GM18858 (cell line): ENCODE results near the gene ROPN1B.
"Not testable (repeated sequence)": the region's sequence is repeated elsewhere in the genome, so short reads cannot be mapped to it uniquely, and the experiment has no call there.

Experiments used
- ATAC-seq: cut with Tn5 transposase; IDR thresholded peaks from one replicate; pipeline ENCODE4 v1.9.1; 2021; ENCODE audit not compliant: unreplicated experiment

The ROPN1B gene

DNA sequence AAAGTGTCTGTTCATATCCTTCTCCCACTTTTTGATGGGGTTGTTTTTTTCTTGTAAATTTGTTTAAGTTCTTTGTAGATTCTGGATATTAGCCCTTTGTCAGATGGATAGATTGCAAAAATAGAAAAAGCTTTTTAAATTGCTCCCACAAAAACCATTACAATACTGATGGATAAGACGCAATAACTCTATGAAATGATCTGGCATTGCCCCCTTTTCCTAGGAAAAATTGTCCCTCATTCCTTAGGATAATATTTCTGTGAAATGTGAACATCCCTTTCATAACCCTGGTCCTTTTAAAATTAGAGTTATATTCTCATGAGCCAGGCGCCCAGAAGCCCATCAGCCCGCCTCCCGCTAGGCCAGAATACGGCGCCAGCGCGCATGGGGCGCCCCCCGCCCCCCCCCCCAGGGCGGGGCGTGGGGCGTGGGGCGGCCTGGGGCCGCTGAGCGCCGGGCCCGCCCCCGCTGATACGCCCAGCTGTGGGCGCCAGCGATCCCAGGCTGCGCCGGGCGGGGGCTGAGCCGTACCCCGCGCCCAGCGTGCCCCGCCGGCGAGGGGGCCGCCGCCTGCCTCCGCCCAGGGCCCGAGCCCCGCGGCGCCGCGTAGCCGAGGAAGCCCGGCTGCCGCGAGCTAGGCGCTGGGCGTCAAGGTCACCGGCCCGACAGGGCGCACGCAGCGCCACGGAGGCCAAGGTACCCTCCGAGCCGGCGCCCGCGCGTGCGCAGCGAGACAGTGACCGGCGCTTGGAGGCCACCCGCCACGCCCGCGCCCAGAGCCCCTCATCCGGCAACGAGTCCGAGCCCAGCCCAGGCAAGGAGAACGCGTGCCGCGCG lies 11.1 kb upstream of the ROPN1B start:
- ATAC-seq = no peak

DNA sequence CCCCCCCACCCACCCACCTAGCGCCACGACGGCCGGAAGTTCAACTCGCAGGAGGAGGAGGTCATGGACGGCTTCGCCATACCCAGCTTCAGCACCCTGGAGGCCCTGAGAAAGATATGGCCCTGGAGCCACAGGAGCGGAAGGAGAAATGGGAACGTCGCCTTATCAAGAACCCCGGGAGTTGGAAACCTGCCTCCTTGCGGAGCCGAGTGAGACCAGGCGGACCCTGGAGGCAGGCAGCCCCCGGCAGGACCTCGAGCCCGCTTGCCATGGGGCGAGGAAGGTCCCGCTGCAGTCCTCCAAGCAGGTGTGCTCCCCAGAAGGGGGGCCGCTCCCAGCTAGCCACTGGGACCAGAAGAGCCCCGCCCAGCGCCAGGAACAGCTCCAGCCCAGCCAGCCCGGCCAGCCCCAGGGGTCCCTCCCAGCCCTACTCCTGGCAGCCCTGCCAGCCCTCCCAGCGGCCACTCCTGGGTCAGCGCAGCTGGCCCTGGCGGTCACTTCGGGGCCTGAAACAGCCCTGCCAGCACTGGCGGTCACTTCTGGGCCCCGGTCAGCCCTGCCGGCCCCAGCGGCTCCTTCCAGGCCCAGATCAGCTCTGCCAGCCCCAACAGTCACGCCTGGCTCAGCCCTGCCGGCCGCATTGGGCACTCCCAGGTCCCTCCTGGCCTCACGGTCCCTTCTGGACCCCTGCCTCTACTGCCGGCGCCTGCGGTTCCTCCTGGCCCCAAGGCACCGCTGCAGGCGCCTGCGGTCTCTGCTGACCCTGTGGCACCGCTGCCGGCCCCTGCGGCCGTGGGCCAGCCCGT lies 10.3 kb upstream of the ROPN1B start:
- no peak for ATAC-seq

DNA sequence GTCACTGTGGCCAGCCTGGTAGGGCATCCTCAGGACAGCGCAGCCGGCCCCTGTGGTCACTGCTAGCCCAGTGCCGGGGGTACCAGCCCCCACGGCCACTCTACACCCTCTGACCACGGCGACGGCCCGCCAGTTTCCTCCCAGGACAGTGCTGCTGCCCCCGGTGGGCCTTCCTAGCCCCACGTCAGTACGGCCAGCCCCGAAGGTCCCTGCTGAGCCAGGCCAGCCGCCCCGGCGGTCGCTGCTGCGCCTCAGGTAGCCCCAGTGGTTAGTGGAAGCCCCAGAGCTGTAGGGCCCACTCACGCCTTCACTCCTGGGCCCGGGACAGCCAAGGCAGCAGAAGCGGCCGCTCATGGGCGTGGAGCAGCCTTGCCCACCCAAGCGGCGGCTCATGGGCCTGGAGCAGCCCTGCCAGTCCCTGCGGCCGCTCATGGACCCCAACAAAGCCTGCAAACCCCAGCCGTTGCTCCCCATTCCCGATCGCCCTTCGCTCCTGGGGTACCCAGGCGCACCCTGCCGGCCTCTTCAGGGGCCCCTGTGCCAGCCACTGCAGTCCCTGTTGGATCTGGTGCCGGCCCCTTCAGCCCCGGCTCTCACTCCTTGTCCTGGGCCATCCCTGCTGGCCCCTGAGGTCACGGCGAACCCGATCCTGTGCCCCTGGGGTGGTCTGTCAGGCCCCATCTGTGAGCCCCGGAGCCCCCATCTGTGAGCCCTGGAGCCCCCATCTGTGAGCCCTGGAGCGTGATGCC lies 9.5 kb upstream of the ROPN1B start:
- no peak for ATAC-seq

DNA sequence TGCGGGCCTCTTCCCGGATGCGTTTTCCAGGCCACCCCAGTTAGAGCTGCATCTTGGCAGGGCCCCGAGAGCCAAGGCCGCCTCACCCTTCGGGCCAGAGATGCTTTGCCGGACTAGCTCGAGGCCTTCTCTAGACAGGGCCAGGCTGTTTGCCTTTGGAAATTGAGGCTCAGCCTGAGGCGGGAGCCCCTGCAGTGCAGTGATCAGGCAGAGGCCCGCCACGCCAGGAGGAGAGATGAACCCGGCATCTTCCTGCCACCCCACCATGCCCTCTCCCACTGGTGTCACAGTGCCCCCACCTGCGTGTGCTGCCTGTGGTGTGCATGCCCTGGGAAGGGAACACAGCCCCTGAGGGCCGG lies 8.9 kb upstream of the ROPN1B start:
- no peak for ATAC-seq

DNA sequence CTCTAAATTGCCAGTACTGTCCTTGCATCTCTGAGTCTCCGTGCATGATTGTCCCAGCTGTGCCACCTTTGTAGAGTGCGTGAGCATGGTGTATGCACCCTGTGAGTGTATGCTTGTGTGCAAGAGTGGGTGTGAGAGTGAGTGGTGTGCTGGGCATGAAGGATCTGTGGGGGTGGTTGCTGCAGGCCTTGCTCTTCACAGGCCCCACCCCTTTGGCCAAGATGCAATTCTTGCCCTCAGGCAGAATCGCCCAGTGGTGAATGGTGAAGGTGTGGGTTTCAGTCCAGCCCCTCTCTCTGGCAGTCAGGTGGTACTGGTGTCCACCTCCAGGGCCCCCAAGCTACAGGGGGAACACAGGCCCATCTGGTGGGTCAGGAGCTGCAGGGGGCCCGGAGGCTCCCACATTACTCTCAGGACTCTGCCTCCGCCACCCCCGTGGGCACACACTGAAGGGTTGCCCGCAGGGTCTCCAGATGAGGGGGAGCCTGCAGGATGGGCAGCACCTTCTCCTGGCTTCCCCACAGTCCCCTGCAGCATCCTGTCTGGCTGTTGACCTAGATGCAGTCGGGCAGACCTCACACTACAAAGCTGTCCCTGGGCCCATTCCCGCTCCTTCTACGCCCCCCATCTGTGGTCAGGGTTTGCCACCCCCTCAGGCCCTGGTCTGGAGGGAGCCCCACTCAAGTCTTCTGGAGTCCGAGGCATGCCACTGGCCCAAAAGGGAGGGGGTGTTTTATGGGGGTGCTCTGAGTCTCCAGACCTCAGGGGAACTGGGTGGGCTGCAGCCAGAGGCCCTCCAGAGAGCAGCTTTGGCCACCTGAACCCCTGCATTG lies 8.3 kb upstream of the ROPN1B start:
- ATAC-seq = no peak

DNA sequence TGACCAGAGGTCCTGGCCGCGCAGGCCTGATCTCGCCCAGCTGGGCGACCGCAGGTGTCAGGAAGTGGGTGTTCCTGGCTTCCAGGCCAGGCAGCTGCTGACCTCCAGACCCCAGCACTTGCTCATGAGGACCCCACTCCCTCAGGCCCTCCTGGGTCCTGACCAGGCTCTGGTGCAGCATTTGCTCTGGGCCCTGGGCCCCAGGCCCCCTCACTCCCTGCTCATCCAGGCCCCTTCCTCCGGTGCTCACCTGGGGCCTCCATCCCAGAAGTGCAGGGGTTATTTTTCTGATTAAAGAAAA lies 7.7 kb upstream of the ROPN1B start:
- no peak for ATAC-seq

DNA sequence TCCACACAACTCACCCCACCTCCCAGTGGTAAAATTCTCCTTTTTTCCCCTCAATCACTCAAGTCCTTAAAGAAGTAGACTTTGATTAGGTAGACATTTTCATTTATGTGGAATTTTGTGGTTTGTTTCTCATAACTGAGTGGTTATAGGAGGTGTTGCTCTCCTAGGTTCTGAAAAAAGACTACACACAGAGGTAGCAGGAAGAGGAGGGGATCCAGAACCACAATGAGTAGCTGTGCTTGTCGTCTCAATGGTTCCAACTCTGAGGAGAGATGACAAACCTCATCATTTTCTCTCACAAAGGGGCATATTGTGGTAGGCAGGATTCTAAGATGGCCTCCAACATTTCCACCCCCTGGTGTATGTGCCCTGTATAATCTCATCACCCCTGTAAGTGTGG lies 5.1 kb upstream of the ROPN1B start:
- not testable (repeated sequence) for ATAC-seq

DNA sequence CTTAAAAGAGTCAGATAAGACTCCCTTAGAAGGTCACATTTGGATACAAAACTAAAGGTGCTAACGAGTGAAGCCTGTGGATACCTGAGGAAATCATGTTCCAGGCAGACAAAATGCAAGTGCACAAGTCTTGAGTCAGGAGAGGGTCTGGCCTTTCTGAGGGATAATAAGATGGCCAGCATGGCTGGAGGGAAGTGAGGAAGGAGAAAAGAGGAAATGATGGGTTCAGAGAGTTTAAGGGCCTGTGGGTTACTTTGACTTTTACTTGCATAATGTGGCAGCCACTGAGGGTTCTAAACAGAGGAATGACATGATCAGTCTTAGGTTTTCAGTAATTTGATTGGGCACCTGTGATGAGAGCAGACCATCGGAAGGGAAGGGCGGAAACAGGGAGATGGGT lies 3.5 kb upstream of the ROPN1B start:
- no peak for ATAC-seq

DNA sequence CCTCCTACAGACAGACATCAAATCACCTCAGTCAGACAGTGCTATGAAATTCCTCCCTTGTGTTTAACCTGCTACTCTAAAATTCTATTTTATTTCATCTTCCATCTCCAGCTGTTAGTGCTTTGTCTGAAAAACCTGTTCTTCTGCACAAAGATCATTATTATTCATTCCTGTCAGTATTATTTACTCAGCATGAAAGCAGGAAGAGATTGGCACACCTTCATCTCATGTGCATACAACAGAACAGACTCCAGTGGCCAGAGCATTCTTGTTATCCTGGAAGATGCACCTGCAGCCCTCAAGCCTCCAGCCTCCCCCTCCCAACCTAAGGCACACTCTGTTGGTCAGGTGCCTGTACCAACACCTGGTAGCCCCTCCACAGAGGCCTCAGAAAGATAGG lies 1.8 kb upstream of the ROPN1B start:
- ATAC-seq = no peak

DNA sequence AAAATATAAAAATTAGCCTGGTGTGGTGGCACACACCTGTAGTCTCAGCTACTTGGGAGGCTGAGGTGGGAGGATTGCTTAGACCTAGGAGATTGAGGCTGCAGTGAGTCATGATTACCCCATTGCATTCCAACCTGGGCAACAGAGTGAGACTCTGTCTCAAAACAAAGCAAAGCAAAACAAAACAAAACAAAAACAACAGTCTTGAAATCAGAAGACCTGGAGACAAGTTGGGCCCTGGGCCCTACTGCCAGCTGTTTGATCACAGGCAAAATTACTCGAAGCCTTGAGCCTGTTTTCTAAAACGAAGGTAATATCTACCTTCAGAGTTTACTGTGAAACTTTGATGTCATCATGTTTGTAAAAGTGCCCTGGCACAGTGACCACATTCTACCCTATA lies 857 bp upstream of the ROPN1B start:
- not testable (repeated sequence) for ATAC-seq

DNA sequence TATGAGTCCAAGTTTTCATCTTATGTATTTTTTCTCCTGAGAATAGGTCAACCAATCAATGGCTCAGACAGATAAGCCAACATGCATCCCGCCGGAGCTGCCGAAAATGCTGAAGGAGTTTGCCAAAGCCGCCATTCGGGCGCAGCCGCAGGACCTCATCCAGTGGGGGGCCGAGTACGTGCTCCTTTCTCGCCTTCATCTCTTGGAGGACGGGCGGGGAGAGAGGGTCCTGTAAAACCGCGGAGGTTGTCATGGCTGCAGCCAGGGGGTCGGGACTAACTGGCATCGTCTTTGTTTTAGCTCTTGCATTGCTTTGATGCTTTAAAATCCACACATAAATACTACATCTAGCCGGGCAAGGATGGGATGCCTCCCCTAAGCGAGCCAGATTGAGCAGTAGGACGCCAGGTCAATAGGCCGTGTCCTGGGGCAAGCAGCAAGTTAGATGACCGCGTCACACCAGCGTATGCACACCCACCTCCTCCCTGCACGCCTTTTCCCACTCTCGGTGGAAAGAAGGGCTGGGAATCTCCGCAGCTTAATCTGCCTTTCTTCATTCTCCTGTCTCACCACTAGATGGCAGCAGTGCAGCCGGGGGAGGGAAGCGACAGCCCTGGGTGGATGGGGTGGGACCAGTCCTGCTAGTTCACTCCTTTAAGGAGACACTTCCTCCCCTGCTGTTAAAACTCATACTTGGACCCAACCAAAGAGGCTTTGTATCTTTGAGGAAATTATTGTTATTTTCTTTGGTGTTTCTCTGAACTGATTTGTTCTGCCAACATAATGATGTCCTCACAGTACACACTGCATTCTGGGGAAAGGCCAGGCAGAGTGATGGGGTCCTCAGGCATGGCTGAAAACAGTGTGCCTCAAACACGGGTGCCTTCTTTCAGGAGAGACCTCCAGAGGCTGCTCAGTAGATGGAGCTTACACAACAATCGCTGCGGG lies 3.3 kb downstream of the ROPN1B start:
- ATAC-seq = not testable (repeated sequence)

DNA sequence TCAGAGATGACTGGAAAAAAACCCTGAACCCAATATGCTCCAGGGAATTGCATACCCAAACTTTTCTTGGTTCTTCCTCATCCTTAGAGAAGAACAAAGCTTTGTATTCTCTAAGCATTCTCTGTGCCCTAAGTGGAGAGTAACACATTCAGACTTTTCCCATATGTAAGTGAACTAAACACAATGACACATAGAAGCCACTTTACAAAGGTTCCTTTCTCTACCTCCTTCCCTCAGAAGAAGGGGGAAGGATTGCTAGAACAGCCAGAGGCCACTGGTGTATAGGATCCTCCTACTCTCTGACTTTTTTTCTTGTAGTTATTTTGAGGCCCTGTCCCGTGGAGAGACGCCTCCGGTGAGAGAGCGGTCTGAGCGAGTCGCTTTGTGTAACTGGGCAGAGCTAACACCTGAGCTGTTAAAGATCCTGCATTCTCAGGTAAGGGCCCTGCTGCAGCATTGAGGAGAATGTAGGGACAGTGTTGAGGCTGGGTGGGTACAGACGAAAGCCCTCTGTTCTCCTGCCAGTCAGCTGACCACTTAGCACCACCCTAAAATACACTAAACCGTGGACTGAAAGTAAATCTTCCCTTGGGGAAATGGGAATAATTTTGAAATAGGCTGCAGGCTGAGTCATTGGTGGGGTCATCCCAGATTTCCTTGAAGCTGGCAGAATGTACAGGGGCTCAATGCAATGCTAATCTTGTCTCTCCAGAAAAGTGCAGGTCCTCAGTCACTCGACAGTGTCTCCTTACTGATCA lies 6.4 kb downstream of the ROPN1B start:
- ATAC-seq = not testable (repeated sequence)

DNA sequence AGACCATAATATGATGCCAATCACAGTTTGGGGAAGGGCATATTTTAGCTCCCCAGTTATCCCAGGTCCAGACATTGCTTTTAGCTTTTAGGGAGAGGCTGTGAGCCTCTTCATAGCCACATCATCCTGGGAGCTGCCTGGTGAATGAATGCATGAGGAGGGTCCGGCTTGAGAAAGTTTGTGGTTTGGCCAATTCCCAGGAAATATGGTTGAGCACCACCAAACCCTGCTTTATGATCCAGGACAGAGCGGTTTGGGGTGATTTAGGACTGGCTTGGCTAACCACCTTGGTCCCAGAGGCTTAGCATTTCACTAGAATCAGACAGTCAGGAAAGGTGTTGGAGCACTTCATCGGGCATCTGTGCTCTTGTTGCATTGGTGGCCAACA lies 7.0 kb downstream of the ROPN1B start:
- ATAC-seq = not testable (repeated sequence)

DNA sequence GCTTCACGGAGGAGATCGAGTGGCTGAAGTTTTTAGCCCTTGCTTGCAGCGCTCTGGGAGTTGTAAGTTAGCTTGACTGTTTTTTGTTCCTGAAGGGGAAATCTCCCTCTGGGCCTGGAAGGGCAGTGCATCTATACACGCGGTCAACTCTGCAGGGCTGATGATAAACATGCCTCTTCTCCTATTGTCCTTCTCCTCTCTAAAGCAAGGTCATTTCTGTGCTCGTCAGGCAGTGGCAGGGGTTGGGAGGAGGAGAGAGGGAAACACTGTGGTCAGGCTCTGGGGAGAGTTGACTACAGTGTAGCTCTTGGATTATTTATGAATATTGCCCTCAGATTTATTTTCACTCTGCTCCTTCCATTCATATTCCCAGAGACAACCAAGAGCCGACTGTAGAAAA lies 8.1 kb downstream of the ROPN1B start:
- ATAC-seq = not testable (repeated sequence)

DNA sequence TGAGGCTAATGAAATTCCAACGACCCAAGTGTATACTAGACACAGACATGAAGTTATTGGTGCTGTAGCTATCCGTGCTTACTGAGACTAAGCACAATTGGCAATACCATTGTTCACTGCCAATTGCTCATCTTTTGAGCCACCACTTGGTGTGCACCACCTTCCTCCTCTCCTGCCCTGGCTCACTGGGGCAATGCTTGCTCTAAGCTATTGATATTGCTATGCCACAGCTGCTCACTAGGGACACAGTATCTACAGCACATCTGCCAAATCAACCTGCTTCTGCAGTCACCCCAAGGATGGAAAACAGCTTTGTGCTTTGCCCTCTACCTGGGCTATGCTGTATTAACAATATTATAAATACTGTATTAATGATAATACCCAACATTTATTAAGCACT lies 16.0 kb downstream of the ROPN1B start:
- not testable (repeated sequence) for ATAC-seq

DNA sequence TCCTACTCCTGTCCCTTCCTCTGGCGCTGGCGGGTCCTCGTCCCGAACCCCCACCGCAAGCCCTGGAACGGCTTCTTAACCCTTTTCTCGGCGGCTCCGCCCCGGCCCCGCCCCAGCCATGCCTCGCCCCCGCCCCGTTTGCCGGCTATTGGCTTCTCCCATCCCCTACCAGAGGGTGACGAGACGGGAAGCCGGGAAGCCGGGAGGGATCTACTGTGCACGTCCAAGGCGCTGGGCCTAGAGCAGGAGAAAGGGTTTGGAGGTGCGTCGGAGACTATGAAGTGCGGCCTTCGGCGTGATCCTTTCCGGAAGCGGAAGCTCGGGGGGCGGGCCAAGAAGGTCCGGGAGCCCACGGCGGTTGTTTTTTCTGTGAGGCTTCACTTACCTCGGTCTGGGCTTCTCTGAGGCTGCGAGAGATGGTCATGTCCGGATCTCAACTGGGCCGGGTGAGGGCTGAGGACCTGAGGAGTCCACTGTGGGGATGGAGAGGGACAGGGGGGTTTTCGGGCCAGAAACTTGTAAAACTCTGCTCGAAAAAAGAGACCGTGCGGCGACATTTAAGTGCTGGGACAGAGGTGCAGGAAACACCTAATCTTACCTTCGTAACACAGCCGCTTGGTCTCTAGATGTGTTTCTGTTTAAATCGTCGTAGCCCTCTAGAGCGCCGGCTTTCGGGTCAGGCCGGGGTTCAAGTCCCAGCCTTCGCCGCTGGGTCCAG lies 21.4 kb downstream of the ROPN1B start:
- ATAC-seq = no peak

DNA sequence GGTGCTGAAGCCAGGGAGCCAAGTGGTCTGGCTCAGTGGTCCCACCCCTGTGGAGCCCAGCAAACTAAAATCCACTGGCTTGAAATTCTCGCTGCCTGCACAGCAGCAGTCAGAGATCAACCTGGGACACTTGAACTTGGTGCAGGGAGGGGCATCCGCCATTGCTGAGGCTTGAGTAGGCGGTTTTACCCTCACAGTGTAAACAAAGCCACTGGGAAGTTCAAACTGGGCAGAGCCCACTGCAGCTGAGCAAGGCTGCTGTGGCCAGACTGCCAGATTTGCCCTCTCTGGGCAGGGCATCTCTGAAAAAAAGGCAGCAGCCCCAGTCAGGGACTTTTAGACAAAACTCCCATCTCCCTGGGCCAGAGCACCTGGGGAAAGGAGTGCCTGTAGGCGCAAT lies 27.8 kb downstream of the ROPN1B start:
- not testable (repeated sequence) for ATAC-seq

DNA sequence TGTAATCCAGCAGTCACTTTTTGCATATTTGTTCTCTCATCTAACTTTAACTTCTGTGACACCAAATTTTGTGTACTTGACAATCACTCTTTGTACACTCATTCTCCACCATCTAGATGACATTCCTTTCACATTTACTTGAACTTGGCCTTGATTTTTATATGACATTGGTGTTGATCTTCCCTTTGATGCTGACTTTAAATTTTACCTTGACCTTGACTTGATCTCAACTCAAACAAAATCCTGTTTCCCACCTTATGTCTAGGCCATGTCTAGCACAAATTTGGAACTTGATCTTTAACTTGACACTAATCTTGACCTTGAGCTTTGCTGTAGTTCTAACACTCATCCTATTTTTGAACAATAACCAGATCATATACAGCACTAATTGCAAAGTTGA lies 33.2 kb downstream of the ROPN1B start:
- ATAC-seq = no peak
